ENCODE measurements around the gene ADARB1.
A peak's percentile ranks its signal among the peaks of the same experiment; 100 is the strongest.

The ADARB1 gene

DNA sequence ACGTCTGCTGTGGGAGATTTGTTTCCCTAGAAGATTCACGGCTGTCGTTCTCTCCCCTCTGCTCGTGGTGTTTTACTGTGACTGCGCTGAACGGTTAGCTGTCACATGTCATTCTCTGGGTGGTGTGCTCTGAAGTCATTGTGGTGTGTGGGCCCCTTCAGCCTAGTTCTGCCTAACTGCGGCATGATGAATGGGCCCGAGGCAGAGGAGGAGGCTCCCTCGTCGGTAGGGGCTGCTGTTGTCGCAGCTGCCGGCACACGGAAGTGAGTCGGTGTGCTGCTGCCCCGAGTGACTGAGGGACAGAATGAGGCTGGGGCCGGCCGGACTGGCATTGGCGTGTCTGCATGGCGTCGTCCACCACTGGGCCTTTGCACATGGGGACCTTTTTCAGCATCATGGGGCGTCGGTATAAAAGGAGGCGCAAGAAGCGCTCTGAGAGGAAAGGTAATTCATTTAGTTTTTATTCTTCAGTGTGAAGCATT, 77.9 kb downstream of the ADARB1 start:
- DNase-seq (ENCODE audit: low spot score), result peak; percentile 48

DNA sequence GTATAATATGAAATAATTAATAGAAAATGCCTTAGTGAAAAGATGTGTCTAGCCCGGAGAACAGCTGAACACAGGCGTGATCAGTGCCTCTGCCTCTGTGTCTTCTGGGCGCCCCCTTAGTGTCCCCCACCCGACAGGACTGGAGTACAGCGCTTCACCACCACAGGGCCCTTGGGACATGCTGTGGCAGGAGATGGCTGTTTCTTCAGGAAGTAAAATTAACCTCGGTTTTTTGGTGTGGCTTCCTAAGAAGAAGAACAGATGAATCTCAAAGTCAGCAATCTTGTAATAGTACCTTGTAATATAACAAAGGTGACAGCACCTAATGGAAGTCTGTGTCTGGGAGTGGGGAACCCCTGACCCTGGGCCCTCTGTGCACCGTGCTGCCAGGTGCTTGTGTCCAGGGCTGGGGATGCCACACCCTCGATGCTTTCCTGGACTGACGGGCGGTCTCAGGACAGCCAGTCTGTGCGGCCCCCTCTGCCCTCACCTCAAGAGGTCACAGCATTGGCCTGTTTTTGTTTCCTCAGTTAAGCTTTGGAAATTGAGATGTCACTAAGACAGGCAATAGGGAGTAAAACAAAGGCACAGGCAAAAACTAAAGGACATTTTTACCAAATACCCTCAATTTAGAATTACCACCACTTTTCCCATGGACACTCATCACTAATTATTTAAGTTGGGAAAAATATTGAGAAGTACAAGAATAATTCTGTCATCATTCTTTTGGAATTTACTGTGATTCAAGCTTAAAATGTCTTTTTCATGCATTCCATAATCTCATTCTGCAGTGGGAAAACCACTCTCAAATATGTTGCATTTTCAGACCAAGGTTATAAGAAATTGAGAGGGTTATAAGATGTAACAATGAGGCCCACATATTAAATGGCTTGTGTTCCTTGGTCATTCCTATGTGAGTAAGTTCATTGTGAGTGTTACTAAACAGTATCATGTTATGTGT, 79.3 kb downstream of the ADARB1 start:
- no peak for DNase-seq (ENCODE audit: low spot score)

DNA sequence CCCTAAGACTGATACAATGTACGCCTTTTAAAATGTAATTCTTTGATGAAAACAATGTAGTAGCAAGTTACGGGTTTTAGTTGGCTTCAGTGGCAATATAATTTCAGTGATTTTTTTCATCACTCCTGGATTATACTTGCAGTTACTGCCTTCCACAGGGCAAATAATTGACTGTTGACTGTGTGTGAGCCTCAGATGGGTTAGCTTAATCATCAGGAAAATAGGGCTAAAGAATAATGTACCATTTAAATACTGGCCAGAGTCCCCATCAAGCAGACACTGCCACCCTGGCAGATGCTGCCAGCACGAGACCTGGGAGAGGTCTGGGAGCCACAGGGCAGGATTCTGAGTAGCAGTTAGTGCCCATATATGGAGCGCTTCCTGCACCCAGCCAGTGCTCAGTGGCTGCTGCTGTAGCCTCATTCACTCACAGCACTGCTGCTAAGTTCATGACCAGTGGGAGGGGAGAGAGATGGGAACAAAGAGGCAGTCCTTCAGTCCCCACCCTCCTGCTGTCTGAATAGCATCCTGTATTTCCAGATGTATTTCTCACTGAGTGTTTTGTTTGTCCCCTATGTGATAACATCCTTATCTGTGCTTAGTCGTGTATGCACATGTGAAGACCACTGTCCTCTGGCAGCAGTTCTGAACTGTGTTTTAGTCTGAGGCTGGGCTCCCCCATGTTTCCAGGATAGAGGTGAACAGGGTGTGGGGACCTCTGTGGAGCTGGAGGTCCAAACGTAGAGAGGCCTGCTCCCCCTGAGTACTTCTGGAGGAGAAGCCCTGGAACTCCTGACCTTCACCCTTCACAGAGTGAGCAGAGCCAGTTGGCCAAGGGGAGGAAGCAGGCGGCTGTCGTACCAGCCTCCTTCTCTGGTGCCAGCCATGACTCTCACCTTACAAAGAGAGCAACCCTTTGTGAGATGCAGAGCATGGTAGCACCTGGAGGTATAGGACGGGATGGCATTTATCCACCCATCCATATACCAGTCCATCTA, 80.4 kb downstream of the ADARB1 start:
- no peak for DNase-seq (ENCODE audit: low spot score)

DNA sequence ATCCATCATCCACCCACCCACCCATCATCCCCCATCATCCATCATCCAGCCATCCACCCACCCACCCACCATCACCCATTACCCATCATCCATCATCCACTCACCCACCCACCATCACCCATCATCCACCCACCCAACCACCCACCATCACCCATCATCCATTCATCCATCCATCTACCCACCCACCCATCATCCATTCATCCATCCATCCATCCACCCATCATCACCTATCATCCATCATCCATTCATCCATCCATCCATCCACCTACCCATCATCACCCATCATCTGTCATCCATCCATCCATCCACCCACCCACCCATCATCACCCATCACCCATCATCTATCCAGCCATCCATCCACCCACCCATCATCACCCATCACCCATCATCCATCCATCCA, 81.5 kb downstream of the ADARB1 start:
- no peak for DNase-seq (ENCODE audit: low spot score)

DNA sequence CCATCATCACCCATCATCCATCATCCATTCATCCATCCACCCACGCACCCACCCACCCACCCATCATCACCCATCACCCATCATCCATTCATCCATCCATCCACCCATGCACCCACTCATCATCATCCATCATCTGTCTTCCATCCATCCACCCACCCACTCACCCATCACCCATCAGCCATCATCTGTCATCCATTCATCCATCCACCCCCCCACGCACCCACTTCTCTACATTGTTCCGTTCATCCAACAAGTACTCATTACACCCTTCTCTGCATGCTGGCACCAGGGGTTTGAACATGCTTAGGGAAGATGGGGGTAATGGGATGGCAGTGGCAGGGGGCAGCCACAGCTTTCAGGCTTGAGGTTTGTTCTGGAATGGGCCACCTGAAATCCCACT, 82.1 kb downstream of the ADARB1 start:
- no peak for DNase-seq (ENCODE audit: low spot score)

DNA sequence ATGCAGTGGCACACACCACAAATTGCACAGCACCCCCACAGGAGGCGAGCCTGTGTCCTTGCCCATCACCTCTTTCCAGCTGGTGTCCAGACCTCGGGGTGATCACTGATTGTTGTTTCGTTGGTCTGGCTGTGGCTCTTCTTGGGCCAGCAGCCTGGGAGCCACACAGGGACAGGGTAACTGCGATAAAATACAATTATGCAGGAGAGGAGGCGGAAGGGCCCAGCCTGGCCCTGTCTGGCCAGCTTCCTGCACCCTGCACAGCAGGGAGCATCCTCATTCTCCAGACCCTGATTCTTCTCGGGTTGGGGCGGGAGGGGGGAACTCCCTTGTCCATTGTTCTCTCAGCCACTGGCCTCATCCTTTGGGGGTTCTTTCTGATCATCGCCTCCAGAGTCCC, 83.6 kb downstream of the ADARB1 start:
- DNase-seq (ENCODE audit: low spot score), result no peak

DNA sequence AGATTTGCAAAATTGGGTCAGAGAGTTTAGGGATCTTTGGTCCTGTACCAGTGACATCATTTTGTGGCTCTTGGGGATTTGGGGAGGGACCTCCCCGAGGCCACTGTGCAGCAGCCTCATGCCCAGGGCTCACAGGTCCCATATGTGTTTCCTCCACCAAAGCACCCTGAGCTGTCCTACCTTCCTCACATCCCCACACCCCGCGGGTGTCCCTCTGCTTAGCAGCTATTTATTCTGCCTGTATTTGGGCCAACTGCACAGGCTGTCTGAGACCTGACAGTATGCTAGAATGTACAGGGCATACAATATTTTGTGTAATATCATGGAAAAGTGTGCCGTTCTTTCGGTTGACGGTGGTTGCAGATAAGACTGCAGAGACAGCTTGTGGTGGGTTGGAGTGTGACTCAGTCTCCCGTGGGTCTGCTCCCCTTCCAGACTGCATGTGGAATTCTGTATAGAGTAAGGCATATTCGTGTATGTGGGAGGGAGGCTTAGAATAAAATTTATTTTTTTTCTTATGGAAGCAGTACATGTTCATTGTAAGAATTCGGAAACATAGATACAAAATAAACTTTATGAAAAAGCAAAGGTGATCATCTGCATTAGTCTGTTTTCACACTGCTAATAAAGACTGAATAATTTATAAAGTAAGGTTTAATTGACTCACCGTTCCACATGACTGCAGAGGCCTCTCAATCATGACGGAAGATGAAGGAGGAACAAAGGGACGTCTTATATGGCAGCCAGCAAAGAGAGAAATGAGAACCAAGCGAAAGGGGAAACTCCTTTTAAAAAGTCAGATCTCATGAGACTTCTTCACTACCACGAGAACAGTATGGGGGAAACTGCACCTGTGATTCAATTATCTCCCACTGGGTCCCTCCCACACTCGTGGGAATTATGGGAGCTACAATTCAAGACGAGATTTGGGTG, 84.4 kb downstream of the ADARB1 start:
- DNase-seq (ENCODE audit: low spot score), result no peak

DNA sequence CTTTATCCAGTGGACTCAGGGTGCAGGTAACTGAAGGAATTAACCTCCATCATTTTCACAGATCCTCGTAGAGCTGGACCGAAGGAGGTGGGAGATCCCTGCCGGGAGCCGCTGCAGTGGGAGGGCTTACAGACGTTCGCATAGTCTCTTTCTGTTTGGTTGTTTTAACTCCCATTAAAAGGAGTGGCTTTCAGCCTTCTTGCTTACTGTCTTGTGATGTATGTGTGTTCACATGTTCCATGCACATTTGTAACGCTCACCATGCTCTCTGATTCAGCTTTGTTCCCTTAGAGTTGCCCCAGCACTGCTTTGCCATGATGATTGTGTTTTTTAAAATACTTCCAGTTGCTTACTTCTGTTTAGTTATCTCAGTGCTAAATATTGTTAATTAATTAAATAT, 85.8 kb downstream of the ADARB1 start:
- no peak for DNase-seq (ENCODE audit: low spot score)

DNA sequence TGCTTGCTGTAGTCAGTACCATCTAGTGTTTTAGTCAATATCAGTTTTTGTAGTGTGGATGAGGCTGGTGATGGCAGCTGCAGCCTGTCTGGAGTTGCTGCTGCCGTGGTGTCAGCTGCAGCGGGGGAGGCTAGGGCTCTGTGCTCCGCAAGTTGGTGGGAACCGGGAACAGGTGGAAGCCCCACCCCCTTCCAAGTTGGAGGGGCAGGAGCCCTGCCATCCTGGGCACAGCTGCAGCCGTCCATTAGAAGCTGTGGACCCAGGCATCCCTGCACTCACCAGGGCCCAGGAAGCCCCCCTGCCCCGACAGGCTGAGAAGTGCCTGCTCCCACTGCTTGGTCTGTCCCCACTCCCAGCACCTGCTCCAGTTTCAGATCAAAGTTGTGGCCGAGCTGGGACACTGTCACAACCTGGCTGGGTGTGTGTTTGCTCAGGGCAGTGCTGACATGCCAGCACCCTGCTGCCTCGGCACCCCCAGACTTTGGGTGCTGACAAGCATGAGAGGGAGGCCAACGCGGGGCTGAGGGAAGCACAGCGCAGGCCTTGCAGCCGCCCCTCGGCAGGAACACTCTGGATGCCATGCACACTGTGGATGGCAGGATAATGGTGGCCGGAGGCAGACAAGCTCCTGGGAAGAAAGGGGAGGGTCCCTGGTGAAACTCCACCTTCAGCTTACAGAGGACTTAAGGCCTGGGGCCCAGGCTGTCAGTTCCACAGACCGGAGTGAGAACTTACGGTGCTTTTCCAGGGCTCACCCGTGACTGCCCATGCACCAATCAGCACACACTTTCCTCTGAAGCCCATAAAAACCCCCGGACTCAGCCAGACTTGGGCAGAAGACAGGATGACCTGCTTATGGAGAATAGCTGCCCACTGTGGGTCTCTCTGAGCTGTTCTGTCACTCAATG, 86.9 kb downstream of the ADARB1 start:
- no peak for DNase-seq (ENCODE audit: low spot score)

DNA sequence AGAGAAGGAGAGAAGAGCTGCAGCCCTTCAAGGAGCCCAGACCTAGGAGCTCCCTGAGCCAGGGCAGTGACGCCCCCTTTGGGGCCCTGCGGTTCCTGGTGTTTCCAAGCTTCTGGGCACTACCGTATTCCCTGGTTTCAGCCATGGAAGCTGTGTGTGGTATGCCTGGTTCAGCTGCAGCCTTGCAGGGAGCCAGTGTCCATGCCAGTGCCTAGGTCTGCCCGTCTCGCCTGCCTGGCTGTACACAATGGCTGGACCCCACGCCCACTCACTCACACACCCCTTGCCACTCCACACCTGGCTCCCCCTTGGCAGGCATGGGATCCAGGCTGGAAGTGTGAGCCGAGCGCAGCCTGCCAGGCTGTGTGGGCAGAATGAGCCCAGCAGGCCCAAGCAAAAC, 87.7 kb downstream of the ADARB1 start:
- DNase-seq (ENCODE audit: low spot score), result no peak

DNA sequence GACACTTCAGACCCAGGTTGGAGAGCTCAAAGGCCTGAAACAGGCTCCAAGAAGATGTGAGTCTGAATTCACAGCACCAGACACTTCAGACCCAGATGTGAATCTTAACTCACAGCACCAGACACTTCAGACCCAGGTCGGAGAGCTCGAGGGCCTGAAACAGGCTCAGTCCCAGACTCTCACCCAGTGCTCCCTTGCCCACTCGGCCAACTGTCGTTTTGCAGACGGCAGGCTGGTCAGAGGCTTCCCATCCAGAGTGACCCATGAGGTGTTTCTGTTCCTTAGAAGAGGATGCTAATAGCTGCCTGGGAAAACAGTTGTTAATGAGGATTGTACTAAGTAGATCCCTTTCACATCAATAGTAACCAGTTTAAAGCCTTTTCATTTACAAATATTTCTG, 88.4 kb downstream of the ADARB1 start:
- DNase-seq (ENCODE audit: low spot score), result no peak

DNA sequence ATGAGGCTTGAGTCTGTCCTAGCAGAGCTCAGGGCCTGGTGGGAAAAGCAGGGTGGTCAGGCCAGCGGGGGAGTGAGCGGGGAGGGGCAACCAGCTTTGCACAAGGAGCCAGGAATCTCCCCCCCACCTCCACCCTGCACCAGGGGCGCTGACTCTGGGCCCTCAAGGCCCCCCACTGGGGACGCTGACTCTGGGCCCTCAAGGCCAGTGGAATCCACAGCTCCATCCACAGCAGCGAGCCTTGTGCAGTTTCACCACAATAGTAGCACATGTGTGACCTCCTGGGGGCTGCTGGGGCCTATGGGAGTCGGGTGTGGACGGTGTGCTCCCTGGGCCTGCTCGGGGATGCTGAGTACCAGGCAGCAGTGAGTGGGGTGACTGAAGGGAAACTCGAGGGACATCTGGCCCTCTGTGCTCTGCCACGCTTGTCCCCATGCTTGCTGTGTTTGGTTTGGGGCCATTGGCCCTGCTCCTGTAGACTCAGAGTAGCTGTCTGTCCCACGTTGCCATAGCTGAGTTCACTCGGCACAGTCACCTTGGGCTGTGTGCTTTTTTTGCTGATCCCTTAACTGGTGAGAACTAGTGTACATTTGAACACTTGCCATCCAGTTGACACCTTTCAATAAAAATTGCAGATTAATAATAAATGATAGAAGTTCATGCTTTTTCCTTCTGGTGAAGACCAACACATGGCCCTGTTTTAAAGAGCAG, 89.2 kb downstream of the ADARB1 start:
- no peak for DNase-seq (ENCODE audit: low spot score)

DNA sequence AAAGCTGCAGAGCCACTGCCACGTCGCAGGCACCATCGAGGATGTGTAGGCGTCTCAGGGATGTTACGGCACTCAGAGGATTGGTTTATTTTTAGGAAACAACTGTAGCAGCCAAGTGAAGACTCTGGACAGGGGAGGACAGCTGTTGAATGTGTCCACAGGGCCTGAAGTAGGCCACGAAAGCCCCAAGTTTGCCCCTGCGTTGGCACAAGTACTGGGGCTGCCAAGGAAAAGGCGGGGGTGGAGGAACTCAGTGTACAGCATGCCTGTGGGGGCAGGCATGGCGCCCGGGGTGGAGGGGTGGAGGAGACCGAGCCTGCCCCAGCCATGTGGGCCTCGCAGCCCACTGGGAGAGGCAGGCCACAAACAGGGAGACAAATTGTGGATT, 89.7 kb downstream of the ADARB1 start:
- DNase-seq (ENCODE audit: low spot score), result no peak

DNA sequence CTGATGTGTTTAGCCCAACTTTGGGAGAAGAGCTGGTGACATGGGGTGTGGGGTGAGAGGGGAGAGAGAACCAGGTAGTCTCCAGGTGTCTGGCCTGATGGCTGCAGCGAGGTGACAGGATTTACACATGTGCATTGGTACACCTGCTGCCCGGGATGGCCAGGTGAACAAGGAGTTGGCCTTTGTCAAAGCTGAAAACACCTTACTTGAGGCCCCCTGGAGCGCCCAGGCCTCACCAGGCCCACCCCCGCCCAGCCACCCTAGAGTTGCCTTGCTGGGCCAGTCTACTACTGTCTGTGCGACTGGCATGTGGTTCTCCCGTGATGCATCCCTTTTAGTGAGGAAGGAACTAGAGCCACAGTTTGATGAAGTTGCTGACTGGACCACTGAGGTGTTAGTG, 90.5 kb downstream of the ADARB1 start:
- DNase-seq (ENCODE audit: low spot score), result no peak

DNA sequence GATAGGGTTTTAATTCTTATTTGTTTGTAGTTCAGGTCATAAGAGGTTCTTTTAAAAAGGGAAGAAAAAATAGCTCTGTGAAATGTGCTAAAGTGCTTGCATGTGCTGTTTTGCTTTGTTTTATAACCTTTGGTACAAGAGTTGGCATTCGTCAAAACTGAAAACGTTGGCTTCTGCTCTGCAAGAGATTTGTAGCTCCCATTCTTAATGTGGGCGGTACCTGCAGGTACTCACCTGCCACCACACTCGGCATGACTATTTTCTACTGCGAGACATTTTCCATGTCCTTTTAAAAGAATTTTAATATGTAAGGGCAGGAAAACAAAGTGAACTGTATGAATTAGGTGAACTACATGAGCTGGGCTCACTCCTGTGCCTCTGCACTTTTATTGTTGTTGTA, 92.6 kb downstream of the ADARB1 start:
- no peak for DNase-seq (ENCODE audit: low spot score)

DNA sequence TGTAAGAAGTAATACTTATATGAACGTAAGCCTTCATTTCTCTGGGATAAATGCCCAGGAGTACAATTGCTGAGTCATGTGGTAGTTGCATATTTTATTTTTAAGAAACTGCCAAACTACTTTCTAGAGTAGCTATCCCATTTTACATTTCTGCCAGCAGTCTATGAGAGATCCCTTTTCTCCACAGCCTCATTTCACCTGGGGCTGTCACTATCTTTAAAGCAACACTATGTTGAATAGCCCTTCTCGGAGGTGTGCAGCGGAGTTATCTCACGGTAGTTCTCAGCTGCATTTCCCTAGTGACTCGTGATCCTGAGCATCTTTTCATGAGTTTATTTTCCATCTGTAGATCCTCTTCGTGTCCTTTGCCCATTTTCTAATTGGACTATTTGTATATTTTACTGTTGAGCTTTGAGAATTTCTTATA, 93.4 kb downstream of the ADARB1 start:
- DNase-seq (ENCODE audit: low spot score), result peak; percentile 51

DNA sequence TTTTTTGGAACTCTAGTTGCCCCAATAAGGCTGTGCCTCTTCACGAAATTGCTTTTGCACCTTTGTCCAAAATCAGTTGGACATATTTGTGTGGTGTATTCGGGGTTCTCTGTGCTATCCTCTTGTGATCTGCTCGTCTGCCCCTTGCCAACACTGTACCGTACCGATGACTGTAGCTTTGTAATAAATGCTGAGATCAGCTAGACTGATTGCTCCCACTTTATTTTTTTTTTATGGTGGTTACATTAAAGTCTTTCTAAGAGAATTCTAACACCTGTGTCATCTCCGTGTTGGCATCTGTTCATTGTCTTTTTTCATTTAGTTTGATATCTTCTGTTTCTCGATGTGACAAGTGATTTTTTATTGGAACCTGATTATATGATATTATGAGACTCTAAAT, 94.1 kb downstream of the ADARB1 start:
- peak; percentile 5 for DNase-seq (ENCODE audit: low spot score)

DNA sequence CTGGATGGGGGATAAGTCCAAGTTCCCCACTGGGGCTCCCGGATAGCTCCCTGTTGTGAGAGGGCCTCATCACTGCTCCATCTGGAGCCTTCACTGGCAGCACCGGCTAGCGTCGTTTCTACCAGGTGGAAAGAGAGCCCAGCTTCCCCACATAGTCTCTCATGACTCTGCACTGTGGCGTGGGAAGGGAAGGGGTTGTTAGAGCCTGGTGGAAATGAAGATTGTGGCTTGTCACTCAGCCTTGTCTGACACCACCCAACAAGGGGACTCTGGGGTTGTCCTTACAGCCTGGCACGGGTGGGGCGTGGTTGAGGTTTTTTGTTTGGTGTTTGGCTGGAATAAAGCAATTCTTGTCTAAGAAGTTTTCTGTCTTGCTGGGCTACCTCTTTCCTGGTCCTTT, 94.6 kb downstream of the ADARB1 start:
- DNase-seq (ENCODE audit: low spot score), result peak; percentile 31

DNA sequence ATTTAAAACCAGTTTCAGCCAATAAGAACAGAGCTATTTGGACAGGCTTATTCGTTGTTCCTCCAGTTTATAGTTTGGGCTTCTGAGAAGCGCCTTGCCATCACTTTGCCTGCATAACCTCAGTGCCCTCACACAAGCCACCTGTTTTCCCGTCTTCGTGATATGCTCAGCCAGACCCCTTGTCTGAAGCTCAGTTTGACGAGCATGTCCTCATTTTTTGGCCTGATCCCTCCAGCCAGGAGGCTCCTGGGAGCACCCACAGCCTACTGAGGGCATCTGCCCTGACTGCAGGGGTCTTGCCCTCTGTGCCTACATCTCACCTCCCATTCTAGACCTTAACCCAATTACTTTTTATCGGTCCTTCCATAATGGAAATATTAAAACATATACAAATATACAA, 95.3 kb downstream of the ADARB1 start:
- no peak for DNase-seq (ENCODE audit: low spot score)

DNA sequence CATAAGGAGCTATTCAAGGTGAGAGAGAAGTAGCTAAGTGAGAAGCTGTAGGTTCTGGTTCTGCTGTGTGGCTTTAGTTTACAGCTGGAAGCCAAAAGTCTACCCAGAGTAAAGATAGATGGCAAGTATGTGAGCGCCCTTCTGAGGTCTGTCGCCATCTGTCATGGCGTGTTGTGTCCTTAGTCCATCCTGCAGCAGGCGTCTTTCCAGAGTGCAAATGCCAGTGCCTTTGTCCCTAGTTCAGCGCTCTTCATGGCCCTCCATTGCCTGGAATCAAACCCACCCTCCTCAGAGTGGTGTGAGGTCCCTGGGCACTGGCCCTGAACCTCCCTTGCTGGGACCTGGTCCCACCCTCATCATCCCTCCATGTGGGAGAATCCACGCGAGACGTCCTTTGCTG, 96.6 kb downstream of the ADARB1 start:
- no peak for DNase-seq (ENCODE audit: low spot score)

All from hematopoietic multipotent progenitor cell treated with erythropoietin and hydrocortisone succinate and interleukin-3 and kit ligand, for 17 days (in vitro differentiated cells).